GM12878 (cell line): ENCODE measurements around the gene CSMD2. TPM values are rescaled to one million over a fixed set of nuclear protein-coding genes. Genes with fewer than 3 reads are reported as not detected.

Experiments used
- ATAC-seq: fragments of 200-7000 bp; cut with Tn5 transposase; 3 replicates; pipeline ENCODE4 v1.9.1; 2020; ENCODE audit warnings: mild to moderate bottlenecking, moderate library complexity
- BruUV-seq: library from RNA; stranded (reverse); fragments of 400-500 nt; replicated peaks from 2 replicates; lab custom pipeline; 2021; lab: Mats Ljungman, UMichigan
- CTCF ChIA-PET: fragments of 300-600 bp; sonication (Branson Sonifier 250); formaldehyde crosslinking; extraction: SDS; loops from one replicate; lab custom pipeline; 2021; ENCODE audit warnings: inconsistent platforms; lab: Yijun Ruan, JAX
- POLR2A ChIA-PET: fragments of 350-600 bp; formaldehyde crosslinking; extraction: SDS; loops from one replicate; lab custom pipeline; 2021; ENCODE audit warnings: inconsistent platforms; lab: Charles Lee
- RAD21 ChIA-PET: fragments of 300-600 bp; sonication (Branson Sonifier 250); formaldehyde crosslinking; loops from one replicate; lab custom pipeline; 2023; ENCODE audit warnings: antibody characterized with exemption; ENCODE audit not compliant: unreplicated experiment; lab: Charles Lee
- SMC1A ChIA-PET: fragments of 300-600 bp; sonication (Branson Sonifier 250); formaldehyde crosslinking; loops from one replicate; lab custom pipeline; 2023; ENCODE audit not compliant: unreplicated experiment, uncharacterized antibody; lab: Charles Lee
- DNase-seq: peaks from one replicate; pipeline ENCODE4 v3.0.0-alpha.2; 2011; ENCODE audit warnings: low read depth, low spot score
- FAIRE-seq: peaks from 3 replicates; lab custom pipeline; 2011; peaks lifted over from hg19 to GRCh38; lab: Jason Lieb, UNC
- H2AFZ ChIP-seq: 2 replicates; pipeline ENCODE4 v1.6.0; 2011; ENCODE audit warnings: low read depth, low read length, control low read depth; ENCODE audit not compliant: control insufficient read depth
- H3K27ac ChIP-seq: 2 replicates; pipeline ENCODE4 v1.5.1; 2011; ENCODE audit warnings: control low read depth; ENCODE audit not compliant: control insufficient read depth, insufficient read depth
- H3K27me3 ChIP-seq, 2 experiments: replicated peaks in 1 of 2; 2 replicates each; pipeline versions ENCODE4 v1.6.0 to v1.6.1; 2011; ENCODE audit warnings: low read length in 1 of 2; ENCODE audit not compliant: control insufficient read depth in 2 of 2, insufficient read depth in 2 of 2
- H3K36me3 ChIP-seq, 2 experiments: 2 replicates each; pipeline ENCODE4 v1.5.1; 2011; ENCODE audit warnings: low read length in 1 of 2; ENCODE audit not compliant: control insufficient read depth in 2 of 2, insufficient read depth in 2 of 2
- H3K4me1 ChIP-seq: 2 replicates; pipeline ENCODE4 v1.6.1; 2011; ENCODE audit warnings: mild to moderate bottlenecking, low read length, moderate library complexity, mixed read lengths; ENCODE audit not compliant: control insufficient read depth, insufficient read depth
- H3K4me2 ChIP-seq: 2 replicates; pipeline ENCODE4 v1.6.0; 2011; ENCODE audit warnings: control low read depth; ENCODE audit not compliant: control insufficient read depth, insufficient read depth
- H3K4me3 ChIP-seq: fragments of 200-600 bp; sonication (generic); 2 replicates; pipeline ENCODE4 v1.5.1; 2016
- H3K79me2 ChIP-seq: 2 replicates; pipeline ENCODE4 v1.6.0; 2011; ENCODE audit warnings: low read length; ENCODE audit not compliant: control insufficient read depth, insufficient read depth
- H3K9ac ChIP-seq: 2 replicates; pipeline ENCODE4 v1.8.0; 2011; ENCODE audit warnings: low read length, control low read depth, mixed read lengths; ENCODE audit not compliant: control insufficient read depth, insufficient read depth
- H3K9me3 ChIP-seq: replicated peaks from 3 replicates; pipeline ENCODE4 v1.5.1; 2011; ENCODE audit warnings: mild to moderate bottlenecking, low read length; ENCODE audit not compliant: control insufficient read depth, insufficient read depth
- H4K20me1 ChIP-seq: 2 replicates; pipeline ENCODE4 v1.6.0; 2011; ENCODE audit not compliant: control insufficient read depth, insufficient read depth
- ATF3 ChIP-seq: IDR thresholded peaks from 2 replicates; pipeline ENCODE4 v1.6.1; 2011; ENCODE audit warnings: low read depth, mild to moderate bottlenecking, low read length, moderate library complexity, borderline replicate concordance; ENCODE audit errors: extremely low read depth
- ATF7 ChIP-seq: fragments of 450-650 bp; IDR thresholded peaks from 2 replicates; pipeline ENCODE4 v1.6.1; 2016; ENCODE audit warnings: low read depth, mild to moderate bottlenecking
- BACH1 ChIP-seq: fragments of 450-650 bp; IDR thresholded peaks from 2 replicates; pipeline ENCODE4 v1.6.1; 2017; ENCODE audit warnings: mild to moderate bottlenecking, borderline replicate concordance
- BCLAF1 ChIP-seq: fragments of 450-650 bp; IDR thresholded peaks from 2 replicates; pipeline ENCODE4 v1.6.1; 2017; ENCODE audit warnings: antibody characterized with exemption, mild to moderate bottlenecking, moderate library complexity
- CEBPB ChIP-seq, 2 experiments: fragments of 150-350 bp in 1 of 2; IDR thresholded peaks; 2 replicates each; pipeline ENCODE4 v1.6.1; 2012 to 2014; ENCODE audit warnings: low read depth in 2 of 2, low read length in 2 of 2, borderline replicate concordance in 1 of 2, inconsistent platforms in 1 of 2
- DPF2 ChIP-seq: fragments of 450-650 bp; IDR thresholded peaks from 2 replicates; pipeline ENCODE4 v1.6.1; 2017; ENCODE audit warnings: mild to moderate bottlenecking
- IKZF1 ChIP-seq: fragments of 450-650 bp; conservative IDR thresholded peaks from 2 replicates; pipeline ENCODE4 v1.6.1; 2017; ENCODE audit warnings: antibody characterized with exemption, mild to moderate bottlenecking
- IRF3 ChIP-seq: fragments of 450-650 bp; IDR thresholded peaks from 2 replicates; pipeline ENCODE4 v1.6.1; 2014; ENCODE audit warnings: mild to moderate bottlenecking
- KAT2A ChIP-seq: conservative IDR thresholded peaks from 2 replicates; pipeline ENCODE4 v1.6.1; 2011; ENCODE audit warnings: low read depth, low read length; ENCODE audit not compliant: control insufficient read depth
- MLLT1 ChIP-seq: fragments of 450-650 bp; IDR thresholded peaks from 2 replicates; pipeline ENCODE4 v1.6.1; 2016; ENCODE audit warnings: mild to moderate bottlenecking
- MTA2 ChIP-seq: fragments of 450-650 bp; IDR thresholded peaks from 2 replicates; pipeline ENCODE4 v1.6.1; 2016; ENCODE audit warnings: low read depth, mild to moderate bottlenecking, moderate library complexity
- NR2F1 ChIP-seq: fragments of 450-650 bp; conservative IDR thresholded peaks from 2 replicates; pipeline ENCODE4 v1.6.1; 2017; ENCODE audit warnings: mild to moderate bottlenecking
- PAX5 ChIP-seq: IDR thresholded peaks from 2 replicates; pipeline ENCODE4 v1.6.1; 2011; ENCODE audit warnings: low read depth, low read length, borderline replicate concordance
- SKIL ChIP-seq: fragments of 450-650 bp; IDR thresholded peaks from 2 replicates; pipeline ENCODE4 v1.6.1; 2017; ENCODE audit warnings: mild to moderate bottlenecking, low read depth, inconsistent platforms; ENCODE audit not compliant: poor library complexity, severe bottlenecking
- SMAD5 ChIP-seq: IDR thresholded peaks from 2 replicates; pipeline ENCODE4 v1.6.1; 2016; ENCODE audit warnings: antibody characterized with exemption, low read depth
- WGBS: methylation state at CpG from one replicate; pipeline ENCODE4 v1.1.6; 2016; ENCODE audit warnings: low lambda C conversion rate; ENCODE audit not compliant: insufficient replicate concordance, insufficient coverage; ENCODE audit errors: missing lambda C conversion rate; 5-methylcytosine and 5-hydroxymethylcytosine counted together
- in situ Hi-C: fragments of 300-500 bp; cut with MboI; formaldehyde crosslinking; loops from 9 replicates; pipeline ENCODE4 v1.14.3; 2018; ENCODE audit warnings: mixed read lengths
- intact Hi-C: fragments of 100-400 bp; cut with micrococcal nuclease; formaldehyde crosslinking; loops from one replicate; pipeline ENCODE4 v1.14.2; 2022; ENCODE audit not compliant: unreplicated experiment
- polyA plus RNA-seq, 11 experiments: library from polyadenylated mRNA; depleted of rRNA in 4 of 11; unstranded in 6 of 11; stranded (reverse) in 5 of 11; fragments of >200 nt; fragmentation: Nextera tagmentation in 4 of 11; fragmentation: Illumina TruSeq in 1 of 11; extraction: Ambion mirVana in 4 of 11; extraction: Trizol in 1 of 11; gene quantifications; 1 replicate in 1 of 11; 2 replicates in 10 of 11; pipeline versions ENCODE4 v1.2.1 to v1.2.3, GENCODE V29; 2011 to 2016; ENCODE audit warnings: inconsistent platforms in 2 of 11, missing spikeins in 2 of 11, low read depth in 1 of 11
- total RNA-seq, 4 experiments: library from RNA; depleted of rRNA in 3 of 4; stranded (reverse); fragments of >200 nt in 3 of 4; fragmentation: Illumina TruSeq in 1 of 4; extraction: Trizol in 1 of 4; gene quantifications; 2 replicates each; pipeline versions ENCODE4 v1.2.1 to v1.2.3, GENCODE V29; 2013 to 2021

Gene CSMD2
- total and polyA plus RNA-seq, 10 of the 15 experiments (the other 5 are each of a cell fraction or from before 2014, with no cell fraction given): under 0.01 TPM; not detected in 9

- ChIA-PET CTCF (interaction anchor here (0.5 kb wide), 1 partner anchor 220 kb away, joined by 3 read pairs; no protein-coding TSS in a partner anchor), RAD21 (no interaction called here), SMC1A (interaction anchor here (0.6 to 1.3 kb wide), 4 partner anchors 10 to 787 kb away, joined by 3 to 5 read pairs (median 3); no protein-coding TSS in a partner anchor), POLR2A (interaction anchor here (0.6 kb wide), 1 partner anchor 418 kb away, joined by 4 read pairs; no protein-coding TSS in a partner anchor)
- Histone ChIP-seq H3K36me3 (no peaks in the 10 kb centered on the region), H3K9me3 (no peaks in the 10 kb centered on the region; the same call in 2 of the 3 replicates), H3K27ac (no peak overlapping the region), H3K4me3 (no peak overlapping the region), H3K79me2 (no peaks in the 10 kb centered on the region), H3K27me3 (no peaks in the 10 kb centered on the region), H3K4me1 (no peaks in the 10 kb centered on the region; the same call in 1 of the 2 replicates), H3K4me2 (no peak overlapping the region), H3K9ac (no peak overlapping the region), H4K20me1 (no peaks in the 10 kb centered on the region), H2AFZ (no peak overlapping the region)
- peak; percentile 64 for FAIRE-seq
- in situ Hi-C loops (no loop called here), intact Hi-C loops (no loop called here)
- no TSS peak for BruUV-seq
- WGBS: 29% methylated on average over 6 of the region's 6 CpGs
- peak; percentile 63 for DNase-seq
- peak; percentile 90 for ATAC-seq
- TF ChIP-seq ATF3: no peak
- TF ChIP-seq MLLT1: no peak
- TF ChIP-seq PAX5: no peak
- TF ChIP-seq SKIL: peak; percentile 93
- TF ChIP-seq ATF7: peak; percentile 62
- 0 out of 2 replicates have a peak, but pooled peaks have one; percentile 11 for TF ChIP-seq NR2F1
- TF ChIP-seq DPF2: 0 out of 2 replicates have a peak, but pooled peaks have one; percentile 19
- TF ChIP-seq CEBPB (IDR thresholded peaks at IDR 0.05; ENCODE audit: borderline replicate concordance in 1 of 2, low read depth in 2 of 2, low read length in 2 of 2): no peak
- no peak for TF ChIP-seq BACH1
- no peak for TF ChIP-seq BCLAF1
- peak; percentile 54 for TF ChIP-seq MTA2
- TF ChIP-seq KAT2A: no peak
- no peak for TF ChIP-seq IKZF1
- TF ChIP-seq SMAD5: no peak
- no peak for TF ChIP-seq IRF3
These were observed 262.4 kb downstream of the CSMD2 start for GRCh38 chr1:33902486-33903209.
